ENCODE measurements around the gene REV1. TPM values are rescaled to one million over a fixed set of nuclear protein-coding genes. Genes with fewer than 3 reads are reported as not detected.

The REV1 gene
- total and polyA plus RNA-seq, 2 donors (not counting 3 experiments of a cell fraction or from before 2014, with no cell fraction given): 16.6 to 50.3 TPM

DNA sequence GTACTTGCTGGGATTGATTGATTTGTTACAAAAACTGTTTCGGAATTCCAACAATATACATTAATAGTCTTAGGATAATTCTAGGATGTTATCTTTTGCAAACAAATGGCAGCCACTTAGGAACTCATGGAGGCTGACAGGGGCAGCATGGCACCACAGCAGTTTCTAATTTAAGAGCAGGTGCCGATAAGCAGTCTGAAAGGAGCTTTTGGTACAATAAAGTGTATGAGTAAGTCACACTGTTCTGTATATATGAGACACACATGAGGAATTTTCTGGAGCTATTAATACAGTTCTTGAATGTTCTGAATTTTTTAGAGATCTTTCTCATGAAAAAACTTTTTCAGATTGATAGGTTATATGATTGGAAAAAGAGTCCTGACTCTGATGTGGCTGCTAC, 100.4 kb downstream of the REV1 start:
- Histone ChIP-seq H3K4me2 (ENCODE audit: insufficient read depth, low read length) (no peak overlapping the region), H3K9me1 (replicated peaks; ENCODE audit: control insufficient read depth, extremely low read depth, insufficient read depth, low read length) (no peaks in the 10 kb centered on the region), H3K27ac (ENCODE audit: insufficient read depth, low read depth, low read length) (no peak overlapping the region), H3K4me3 (replicated peaks in 1 of 3; ENCODE audit: insufficient read depth in 1 of 3, low read depth in 1 of 3, low read length in 3 of 3) (no peak overlapping the region), H2AFZ (ENCODE audit: low read depth, low read length) (no peak overlapping the region), H3K36me3 (ENCODE audit: control insufficient read depth in 2 of 2, extremely low read depth in 1 of 2, insufficient read depth in 2 of 2, low read length in 2 of 2) (peaks cover 6 to 14% of the 10 kb centered on the region in 2 experiments), H3K9ac (replicated peaks; ENCODE audit: extremely low read depth, insufficient read depth, low read length) (no peak overlapping the region), H3K79me2 (ENCODE audit: control insufficient read depth, insufficient read depth, low read length) (peaks cover 3% of the 10 kb centered on the region), H3K27me3 (ENCODE audit: control insufficient read depth in 2 of 2, insufficient read depth in 2 of 2, low read length in 2 of 2) (no peaks in the 10 kb centered on the region), H3K9me3 (replicated peaks; ENCODE audit: control insufficient read depth, insufficient read depth, low read length) (no peaks in the 10 kb centered on the region), H3K4me1 (ENCODE audit: control insufficient read depth, extremely low read depth, insufficient read depth, low read length) (no peaks in the 10 kb centered on the region), H4K20me1 (replicated peaks; ENCODE audit: control insufficient read depth, extremely low read depth, insufficient read depth, low read length) (no peaks in the 10 kb centered on the region)
- TF ChIP-seq FOS (IDR thresholded peaks at IDR 0.05; ENCODE audit: borderline replicate concordance, insufficient read depth, low read length) (no peak), EZH2 (IDR thresholded peaks at IDR 0.05; ENCODE audit: borderline replicate concordance, low read depth, low read length, severe bottlenecking) (no peak), POLR2A (IDR thresholded peaks at IDR 0.05; ENCODE audit: low read depth, low read length) (no peak), MYC (IDR thresholded peaks at IDR 0.05; ENCODE audit: low read depth, low read length) (no peak), POLR2AphosphoS5 (IDR thresholded peaks at IDR 0.05; ENCODE audit: insufficient read depth, low read depth, low read length) (no peak), GATA2 (IDR thresholded peaks at IDR 0.05; ENCODE audit: insufficient read depth, insufficient read length, low read depth, low read length) (no peak)
- TF ChIP-seq, protein P1, sequence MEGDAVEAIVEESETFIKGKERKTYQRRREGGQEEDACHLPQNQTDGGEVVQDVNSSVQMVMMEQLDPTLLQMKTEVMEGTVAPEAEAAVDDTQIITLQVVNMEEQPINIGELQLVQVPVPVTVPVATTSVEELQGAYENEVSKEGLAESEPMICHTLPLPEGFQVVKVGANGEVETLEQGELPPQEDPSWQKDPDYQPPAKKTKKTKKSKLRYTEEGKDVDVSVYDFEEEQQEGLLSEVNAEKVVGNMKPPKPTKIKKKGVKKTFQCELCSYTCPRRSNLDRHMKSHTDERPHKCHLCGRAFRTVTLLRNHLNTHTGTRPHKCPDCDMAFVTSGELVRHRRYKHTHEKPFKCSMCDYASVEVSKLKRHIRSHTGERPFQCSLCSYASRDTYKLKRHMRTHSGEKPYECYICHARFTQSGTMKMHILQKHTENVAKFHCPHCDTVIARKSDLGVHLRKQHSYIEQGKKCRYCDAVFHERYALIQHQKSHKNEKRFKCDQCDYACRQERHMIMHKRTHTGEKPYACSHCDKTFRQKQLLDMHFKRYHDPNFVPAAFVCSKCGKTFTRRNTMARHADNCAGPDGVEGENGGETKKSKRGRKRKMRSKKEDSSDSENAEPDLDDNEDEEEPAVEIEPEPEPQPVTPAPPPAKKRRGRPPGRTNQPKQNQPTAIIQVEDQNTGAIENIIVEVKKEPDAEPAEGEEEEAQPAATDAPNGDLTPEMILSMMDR (IDR thresholded peaks at IDR 0.05; ENCODE audit: extremely low read depth in 1 of 2, insufficient read depth in 1 of 2, low read depth in 1 of 2, low read length in 2 of 2): no peak
- BruUV-seq (replicated peaks): no TSS peak
- DNase-seq (ENCODE audit: low read depth, low spot score): no peak
- dilution Hi-C loops (cut with MboI; ENCODE audit: extremely low pct_ligation_motif_present, low sequenced_read_pairs) (no loop called here), intact Hi-C loops (cut with micrococcal nuclease) (no loop called here)
- ChIA-PET POLR2A (no interaction called here), CTCF (no interaction called here)
- FAIRE-seq: no peak
